22Rv1 (cell line): ENCODE data around the gene PNPLA5.

Source experiments
- ZFX ChIP-seq: fragments of 450-650 bp; IDR thresholded peaks from 2 replicates; pipeline ENCODE4 v1.6.1; 2017; ENCODE audit warnings: antibody characterized with exemption, borderline replicate concordance
- TF ChIP-seq, protein P1 (sequence below): fragments of 450-650 bp; IDR thresholded peaks from 2 replicates; pipeline ENCODE4 v1.5.1; 2017; ENCODE audit warnings: mild to moderate bottlenecking

- TF ChIP-seq, protein P1, sequence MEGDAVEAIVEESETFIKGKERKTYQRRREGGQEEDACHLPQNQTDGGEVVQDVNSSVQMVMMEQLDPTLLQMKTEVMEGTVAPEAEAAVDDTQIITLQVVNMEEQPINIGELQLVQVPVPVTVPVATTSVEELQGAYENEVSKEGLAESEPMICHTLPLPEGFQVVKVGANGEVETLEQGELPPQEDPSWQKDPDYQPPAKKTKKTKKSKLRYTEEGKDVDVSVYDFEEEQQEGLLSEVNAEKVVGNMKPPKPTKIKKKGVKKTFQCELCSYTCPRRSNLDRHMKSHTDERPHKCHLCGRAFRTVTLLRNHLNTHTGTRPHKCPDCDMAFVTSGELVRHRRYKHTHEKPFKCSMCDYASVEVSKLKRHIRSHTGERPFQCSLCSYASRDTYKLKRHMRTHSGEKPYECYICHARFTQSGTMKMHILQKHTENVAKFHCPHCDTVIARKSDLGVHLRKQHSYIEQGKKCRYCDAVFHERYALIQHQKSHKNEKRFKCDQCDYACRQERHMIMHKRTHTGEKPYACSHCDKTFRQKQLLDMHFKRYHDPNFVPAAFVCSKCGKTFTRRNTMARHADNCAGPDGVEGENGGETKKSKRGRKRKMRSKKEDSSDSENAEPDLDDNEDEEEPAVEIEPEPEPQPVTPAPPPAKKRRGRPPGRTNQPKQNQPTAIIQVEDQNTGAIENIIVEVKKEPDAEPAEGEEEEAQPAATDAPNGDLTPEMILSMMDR = no peak
- no peak for TF ChIP-seq ZFX
Observed at GRCh38 chr22:43894122-43894521, 2.3 kb upstream of the PNPLA5 start.
